ENCODE data around the gene ATG9A. TPM values are rescaled to one million over a fixed set of nuclear protein-coding genes. Genes with fewer than 3 reads are reported as not detected.

ATG9A gene
- total RNA-seq, 1 experiment from 2014 or later = 42.9 TPM

DNA sequence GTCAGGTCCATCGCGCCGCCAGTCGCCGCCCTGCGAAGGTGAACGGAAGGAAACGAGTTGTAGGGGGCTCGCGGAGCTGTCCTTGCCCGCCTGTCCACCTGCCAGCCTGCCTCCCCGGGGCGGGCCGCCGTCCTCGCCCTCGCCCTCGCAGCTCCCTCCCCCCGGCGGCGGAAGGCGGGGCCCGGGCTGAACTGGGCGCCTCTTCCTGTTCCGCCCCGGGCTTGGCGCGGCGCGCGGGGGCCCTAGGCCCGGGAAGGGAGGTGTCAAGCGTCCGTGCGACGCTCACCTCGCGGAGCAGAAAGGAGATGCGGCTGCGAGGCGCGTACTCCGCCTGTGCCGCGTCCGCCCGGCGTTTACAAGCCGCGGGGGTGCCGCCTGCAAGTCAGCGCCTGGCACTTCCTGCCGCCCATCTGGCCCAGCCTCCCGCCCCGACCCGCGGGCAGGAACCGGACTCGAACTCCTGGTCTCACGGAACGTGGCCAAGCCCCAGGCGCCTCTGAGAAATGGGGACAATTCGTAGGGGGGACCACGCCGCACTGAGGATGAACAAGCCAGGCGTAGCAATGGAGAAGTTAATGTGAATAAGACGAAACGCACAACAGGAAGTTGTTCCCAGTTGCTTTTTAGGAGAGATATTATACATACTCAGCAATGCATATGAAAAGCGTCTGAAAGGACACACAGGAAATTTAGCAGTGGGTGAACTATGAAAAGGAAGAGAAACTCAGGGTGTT, 52.5 kb downstream of the ATG9A start, which contains the start of gene CNPPD1 (continued):
- TF ChIP-seq EMX1 (CRISPR knock-in tag; IDR thresholded peaks at IDR 0.05) (no peak), GTF2I (CRISPR knock-in tag; conservative IDR thresholded peaks at IDR 0.05) (no peak; the same call in 1 of the 2 replicates), MYBL2 (CRISPR knock-in tag; IDR thresholded peaks at IDR 0.05) (peak; percentile 95), TEAD1 (CRISPR knock-in tag; IDR thresholded peaks at IDR 0.05) (peak; percentile 90), NR2C2 (CRISPR knock-in tag; IDR thresholded peaks at IDR 0.05) (no peak), SOX15 (CRISPR knock-in tag; IDR thresholded peaks at IDR 0.05) (no peak), SP1 (CRISPR knock-in tag; conservative IDR thresholded peaks at IDR 0.05) (peak; percentile 83), ZNF671 (CRISPR knock-in tag; IDR thresholded peaks at IDR 0.05) (no peak), GABPB1 (CRISPR knock-in tag; IDR thresholded peaks at IDR 0.05) (peak; percentile 88), RELA (CRISPR knock-in tag; IDR thresholded peaks at IDR 0.05; ENCODE audit: borderline replicate concordance) (no peak), IRF2 (CRISPR knock-in tag; IDR thresholded peaks at IDR 0.05; ENCODE audit: borderline replicate concordance, low read depth) (no peak), ESRRA (CRISPR knock-in tag; IDR thresholded peaks at IDR 0.05; ENCODE audit: borderline replicate concordance) (no peak), CREM (CRISPR knock-in tag; IDR thresholded peaks at IDR 0.05) (peak; percentile 74; the same call in 1 of the 2 replicates)
- TF ChIP-seq, protein P1, sequence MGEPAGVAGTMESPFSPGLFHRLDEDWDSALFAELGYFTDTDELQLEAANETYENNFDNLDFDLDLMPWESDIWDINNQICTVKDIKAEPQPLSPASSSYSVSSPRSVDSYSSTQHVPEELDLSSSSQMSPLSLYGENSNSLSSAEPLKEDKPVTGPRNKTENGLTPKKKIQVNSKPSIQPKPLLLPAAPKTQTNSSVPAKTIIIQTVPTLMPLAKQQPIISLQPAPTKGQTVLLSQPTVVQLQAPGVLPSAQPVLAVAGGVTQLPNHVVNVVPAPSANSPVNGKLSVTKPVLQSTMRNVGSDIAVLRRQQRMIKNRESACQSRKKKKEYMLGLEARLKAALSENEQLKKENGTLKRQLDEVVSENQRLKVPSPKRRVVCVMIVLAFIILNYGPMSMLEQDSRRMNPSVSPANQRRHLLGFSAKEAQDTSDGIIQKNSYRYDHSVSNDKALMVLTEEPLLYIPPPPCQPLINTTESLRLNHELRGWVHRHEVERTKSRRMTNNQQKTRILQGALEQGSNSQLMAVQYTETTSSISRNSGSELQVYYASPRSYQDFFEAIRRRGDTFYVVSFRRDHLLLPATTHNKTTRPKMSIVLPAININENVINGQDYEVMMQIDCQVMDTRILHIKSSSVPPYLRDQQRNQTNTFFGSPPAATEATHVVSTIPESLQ (CRISPR knock-in tag; IDR thresholded peaks at IDR 0.05) = no peak
- TF ChIP-seq, protein P2, sequence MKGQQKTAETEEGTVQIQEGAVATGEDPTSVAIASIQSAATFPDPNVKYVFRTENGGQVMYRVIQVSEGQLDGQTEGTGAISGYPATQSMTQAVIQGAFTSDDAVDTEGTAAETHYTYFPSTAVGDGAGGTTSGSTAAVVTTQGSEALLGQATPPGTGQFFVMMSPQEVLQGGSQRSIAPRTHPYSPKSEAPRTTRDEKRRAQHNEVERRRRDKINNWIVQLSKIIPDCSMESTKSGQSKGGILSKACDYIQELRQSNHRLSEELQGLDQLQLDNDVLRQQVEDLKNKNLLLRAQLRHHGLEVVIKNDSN (CRISPR knock-in tag; IDR thresholded peaks at IDR 0.05) = peak; percentile 27; the same call in 1 of the 2 replicates
- TF ChIP-seq, protein P3, sequence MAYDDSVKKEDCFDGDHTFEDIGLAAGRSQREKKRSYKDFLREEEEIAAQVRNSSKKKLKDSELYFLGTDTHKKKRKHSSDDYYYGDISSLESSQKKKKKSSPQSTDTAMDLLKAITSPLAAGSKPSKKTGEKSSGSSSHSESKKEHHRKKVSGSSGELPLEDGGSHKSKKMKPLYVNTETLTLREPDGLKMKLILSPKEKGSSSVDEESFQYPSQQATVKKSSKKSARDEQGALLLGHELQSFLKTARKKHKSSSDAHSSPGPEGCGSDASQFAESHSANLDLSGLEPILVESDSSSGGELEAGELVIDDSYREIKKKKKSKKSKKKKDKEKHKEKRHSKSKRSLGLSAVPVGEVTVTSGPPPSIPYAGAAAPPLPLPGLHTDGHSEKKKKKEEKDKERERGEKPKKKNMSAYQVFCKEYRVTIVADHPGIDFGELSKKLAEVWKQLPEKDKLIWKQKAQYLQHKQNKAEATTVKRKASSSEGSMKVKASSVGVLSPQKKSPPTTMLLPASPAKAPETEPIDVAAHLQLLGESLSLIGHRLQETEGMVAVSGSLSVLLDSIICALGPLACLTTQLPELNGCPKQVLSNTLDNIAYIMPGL (CRISPR knock-in tag; IDR thresholded peaks at IDR 0.05) = peak; percentile 89; the same call in 1 of the 2 replicates
- TF ChIP-seq, protein P4, sequence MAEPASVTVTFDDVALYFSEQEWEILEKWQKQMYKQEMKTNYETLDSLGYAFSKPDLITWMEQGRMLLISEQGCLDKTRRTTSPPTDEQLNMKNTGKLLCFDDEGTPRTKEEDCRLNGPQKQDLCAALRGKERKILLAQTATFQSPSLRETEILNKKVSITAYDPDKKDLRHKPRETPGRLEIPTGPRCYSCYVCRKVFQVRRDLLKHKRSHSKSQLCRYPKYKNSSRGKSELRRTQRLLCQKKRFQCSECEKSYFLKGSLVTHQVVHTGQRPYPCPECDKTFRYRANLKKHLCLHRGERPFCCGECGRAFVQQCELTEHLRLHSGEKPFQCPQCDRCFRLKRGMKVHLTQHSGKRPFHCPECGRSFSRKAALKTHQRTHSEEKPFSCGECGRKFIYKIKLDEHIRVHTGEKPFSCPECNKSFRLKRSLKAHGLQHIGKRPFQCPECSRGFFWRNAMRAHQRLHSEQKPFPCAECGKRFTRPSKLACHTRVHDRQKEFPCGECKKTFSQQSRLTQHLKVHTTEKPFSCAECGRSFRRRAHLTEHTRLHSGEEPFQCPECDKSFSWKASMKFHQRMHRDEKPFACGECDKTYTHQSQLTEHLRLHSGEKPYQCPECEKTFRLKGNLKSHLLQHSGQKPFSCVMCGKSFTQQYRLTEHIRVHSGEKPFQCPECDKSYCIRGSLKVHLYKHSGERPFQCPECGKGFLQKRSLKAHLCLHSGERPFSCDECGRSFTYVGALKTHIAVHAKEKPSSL (CRISPR knock-in tag; conservative IDR thresholded peaks at IDR 0.05) = no peak
- TF ChIP-seq, protein P5, sequence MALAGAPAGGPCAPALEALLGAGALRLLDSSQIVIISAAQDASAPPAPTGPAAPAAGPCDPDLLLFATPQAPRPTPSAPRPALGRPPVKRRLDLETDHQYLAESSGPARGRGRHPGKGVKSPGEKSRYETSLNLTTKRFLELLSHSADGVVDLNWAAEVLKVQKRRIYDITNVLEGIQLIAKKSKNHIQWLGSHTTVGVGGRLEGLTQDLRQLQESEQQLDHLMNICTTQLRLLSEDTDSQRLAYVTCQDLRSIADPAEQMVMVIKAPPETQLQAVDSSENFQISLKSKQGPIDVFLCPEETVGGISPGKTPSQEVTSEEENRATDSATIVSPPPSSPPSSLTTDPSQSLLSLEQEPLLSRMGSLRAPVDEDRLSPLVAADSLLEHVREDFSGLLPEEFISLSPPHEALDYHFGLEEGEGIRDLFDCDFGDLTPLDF (CRISPR knock-in tag; IDR thresholded peaks at IDR 0.05) = 0 out of 2 replicates have a peak, but pooled peaks have one; percentile 23
- TF ChIP-seq, protein P6, sequence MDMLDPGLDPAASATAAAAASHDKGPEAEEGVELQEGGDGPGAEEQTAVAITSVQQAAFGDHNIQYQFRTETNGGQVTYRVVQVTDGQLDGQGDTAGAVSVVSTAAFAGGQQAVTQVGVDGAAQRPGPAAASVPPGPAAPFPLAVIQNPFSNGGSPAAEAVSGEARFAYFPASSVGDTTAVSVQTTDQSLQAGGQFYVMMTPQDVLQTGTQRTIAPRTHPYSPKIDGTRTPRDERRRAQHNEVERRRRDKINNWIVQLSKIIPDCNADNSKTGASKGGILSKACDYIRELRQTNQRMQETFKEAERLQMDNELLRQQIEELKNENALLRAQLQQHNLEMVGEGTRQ (CRISPR knock-in tag; IDR thresholded peaks at IDR 0.05) = peak; percentile 70
- TF ChIP-seq, protein P7, sequence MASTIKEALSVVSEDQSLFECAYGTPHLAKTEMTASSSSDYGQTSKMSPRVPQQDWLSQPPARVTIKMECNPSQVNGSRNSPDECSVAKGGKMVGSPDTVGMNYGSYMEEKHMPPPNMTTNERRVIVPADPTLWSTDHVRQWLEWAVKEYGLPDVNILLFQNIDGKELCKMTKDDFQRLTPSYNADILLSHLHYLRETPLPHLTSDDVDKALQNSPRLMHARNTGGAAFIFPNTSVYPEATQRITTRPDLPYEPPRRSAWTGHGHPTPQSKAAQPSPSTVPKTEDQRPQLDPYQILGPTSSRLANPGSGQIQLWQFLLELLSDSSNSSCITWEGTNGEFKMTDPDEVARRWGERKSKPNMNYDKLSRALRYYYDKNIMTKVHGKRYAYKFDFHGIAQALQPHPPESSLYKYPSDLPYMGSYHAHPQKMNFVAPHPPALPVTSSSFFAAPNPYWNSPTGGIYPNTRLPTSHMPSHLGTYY (CRISPR knock-in tag; IDR thresholded peaks at IDR 0.05) = no peak
- TF ChIP-seq, protein P8, sequence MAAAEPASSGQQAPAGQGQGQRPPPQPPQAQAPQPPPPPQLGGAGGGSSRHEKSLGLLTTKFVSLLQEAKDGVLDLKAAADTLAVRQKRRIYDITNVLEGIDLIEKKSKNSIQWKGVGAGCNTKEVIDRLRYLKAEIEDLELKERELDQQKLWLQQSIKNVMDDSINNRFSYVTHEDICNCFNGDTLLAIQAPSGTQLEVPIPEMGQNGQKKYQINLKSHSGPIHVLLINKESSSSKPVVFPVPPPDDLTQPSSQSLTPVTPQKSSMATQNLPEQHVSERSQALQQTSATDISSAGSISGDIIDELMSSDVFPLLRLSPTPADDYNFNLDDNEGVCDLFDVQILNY (CRISPR knock-in tag; IDR thresholded peaks at IDR 0.05) = peak; percentile 91
- TF ChIP-seq, protein P9, sequence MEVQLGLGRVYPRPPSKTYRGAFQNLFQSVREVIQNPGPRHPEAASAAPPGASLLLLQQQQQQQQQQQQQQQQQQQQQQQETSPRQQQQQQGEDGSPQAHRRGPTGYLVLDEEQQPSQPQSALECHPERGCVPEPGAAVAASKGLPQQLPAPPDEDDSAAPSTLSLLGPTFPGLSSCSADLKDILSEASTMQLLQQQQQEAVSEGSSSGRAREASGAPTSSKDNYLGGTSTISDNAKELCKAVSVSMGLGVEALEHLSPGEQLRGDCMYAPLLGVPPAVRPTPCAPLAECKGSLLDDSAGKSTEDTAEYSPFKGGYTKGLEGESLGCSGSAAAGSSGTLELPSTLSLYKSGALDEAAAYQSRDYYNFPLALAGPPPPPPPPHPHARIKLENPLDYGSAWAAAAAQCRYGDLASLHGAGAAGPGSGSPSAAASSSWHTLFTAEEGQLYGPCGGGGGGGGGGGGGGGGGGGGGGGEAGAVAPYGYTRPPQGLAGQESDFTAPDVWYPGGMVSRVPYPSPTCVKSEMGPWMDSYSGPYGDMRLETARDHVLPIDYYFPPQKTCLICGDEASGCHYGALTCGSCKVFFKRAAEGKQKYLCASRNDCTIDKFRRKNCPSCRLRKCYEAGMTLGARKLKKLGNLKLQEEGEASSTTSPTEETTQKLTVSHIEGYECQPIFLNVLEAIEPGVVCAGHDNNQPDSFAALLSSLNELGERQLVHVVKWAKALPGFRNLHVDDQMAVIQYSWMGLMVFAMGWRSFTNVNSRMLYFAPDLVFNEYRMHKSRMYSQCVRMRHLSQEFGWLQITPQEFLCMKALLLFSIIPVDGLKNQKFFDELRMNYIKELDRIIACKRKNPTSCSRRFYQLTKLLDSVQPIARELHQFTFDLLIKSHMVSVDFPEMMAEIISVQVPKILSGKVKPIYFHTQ (CRISPR knock-in tag; IDR thresholded peaks at IDR 0.05) = no peak
- TF ChIP-seq, protein P10, sequence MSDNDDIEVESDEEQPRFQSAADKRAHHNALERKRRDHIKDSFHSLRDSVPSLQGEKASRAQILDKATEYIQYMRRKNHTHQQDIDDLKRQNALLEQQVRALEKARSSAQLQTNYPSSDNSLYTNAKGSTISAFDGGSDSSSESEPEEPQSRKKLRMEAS (CRISPR knock-in tag; IDR thresholded peaks at IDR 0.05) = no peak; the same call in none of the 2 replicates
